COLO829 (cell line): ENCODE measurements around the gene ACAD11.

Source experiments
- DNase-seq: peaks from one replicate; pipeline ENCODE4 v3.0.0; 2012; ENCODE audit warnings: low spot score

Gene ACAD11

DNA sequence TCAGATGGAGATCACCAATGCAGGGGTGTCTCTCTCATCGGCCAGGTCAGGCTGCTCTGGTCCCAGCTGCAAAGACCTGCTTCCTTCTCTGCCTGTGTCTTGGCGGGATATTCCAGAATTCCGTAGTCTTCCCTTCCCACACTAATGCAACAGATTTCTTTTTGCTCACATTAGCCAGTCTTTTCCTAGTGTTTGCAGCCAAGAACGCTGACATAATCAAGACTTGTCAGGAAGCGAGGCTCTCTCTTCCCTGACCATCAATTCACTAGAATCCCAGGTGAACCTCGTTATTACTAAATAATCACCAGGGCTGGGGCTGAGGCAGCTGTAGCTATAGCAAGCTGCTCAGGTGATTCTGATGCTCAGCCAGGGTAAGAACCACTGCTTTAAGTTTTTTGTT is 105.8 kb downstream of the ACAD11 start:
- DNase-seq, result no peak

DNA sequence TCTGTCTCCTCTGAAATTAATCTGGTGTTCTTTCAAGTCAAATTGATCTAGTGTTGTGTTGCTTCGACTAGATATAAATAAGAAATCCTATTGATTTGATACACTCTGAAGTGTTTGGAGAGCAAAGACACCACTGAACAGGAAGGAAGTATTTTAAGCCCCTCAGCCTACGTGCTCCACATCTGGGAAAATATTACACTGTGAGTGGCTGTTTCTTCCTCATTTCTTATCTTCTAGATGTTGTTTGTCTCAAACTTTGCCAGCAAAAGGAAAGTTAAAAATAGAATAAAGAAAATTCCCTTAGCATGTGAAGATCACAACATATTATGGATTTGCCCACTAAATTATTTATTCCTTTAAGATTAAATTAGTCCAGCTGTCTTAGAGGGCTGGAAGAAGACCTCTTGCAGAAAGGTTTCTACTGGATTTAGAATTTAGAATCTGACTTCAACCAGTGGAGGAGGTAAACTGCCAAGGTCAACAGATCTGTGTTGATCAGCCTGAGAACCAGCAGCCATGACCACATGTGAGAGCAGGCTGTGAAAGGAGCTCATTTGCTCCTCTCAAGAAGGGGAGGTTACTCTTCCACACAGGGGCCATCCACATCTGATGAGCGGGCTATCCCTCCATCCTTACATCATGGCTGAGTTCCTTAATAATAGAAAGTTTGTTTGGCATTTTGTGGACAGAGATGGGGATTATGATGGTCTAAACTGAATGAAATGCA is 108.9 kb downstream of the ACAD11 start:
- DNase-seq, result no peak

DNA sequence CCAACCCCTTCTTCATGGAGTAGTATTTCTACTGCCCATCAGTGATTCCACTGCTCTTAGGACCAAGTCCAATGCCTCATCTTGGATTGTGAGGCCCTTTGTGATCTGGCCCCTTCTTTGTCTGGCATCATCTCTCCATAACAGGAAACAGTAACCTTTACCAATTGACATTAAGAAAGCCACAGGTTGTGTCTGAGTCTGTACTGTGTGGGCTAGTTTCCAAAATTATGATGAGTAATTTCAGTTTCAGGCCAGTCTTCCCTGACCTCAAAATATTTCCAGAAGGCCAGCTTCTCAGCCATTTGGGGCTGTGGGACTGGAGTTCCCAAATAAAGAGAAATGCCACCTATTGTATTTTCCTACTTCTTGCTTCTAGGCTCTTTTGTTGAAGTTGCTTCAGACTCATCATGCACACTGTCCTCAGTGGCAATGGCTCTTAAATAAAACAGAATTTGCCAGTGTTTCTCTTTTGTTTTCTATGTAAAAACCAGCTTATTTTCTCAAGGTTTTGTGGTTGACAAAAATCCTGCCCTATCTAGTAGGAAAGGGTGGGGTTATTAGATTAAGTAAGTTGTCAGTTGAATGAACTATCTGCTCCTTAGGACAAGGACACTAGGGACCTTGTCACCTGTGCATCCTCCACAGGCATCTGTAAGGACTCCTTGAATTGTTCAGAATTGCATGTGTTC is 109.6 kb downstream of the ACAD11 start:
- DNase-seq, result peak; percentile 29

DNA sequence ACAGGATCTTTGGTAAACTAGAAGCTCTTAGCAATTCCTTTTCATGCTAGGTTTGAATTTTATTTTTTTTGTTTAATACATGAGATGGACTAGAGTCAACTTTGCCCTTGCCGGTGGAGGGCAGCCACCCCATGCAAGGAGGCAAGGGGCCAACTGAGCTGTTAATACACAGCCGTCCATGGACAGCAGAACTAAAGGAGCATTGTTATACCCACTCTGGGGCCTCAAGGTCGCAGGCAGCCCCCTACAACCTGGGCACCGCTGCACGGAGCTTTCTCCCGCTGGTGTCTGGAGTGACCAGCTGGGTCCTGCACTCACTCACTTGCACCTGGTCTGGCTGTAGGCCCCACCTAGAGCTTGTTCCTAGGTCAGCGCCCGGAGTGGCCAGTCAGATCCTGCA is 110.4 kb downstream of the ACAD11 start:
- no peak for DNase-seq

DNA sequence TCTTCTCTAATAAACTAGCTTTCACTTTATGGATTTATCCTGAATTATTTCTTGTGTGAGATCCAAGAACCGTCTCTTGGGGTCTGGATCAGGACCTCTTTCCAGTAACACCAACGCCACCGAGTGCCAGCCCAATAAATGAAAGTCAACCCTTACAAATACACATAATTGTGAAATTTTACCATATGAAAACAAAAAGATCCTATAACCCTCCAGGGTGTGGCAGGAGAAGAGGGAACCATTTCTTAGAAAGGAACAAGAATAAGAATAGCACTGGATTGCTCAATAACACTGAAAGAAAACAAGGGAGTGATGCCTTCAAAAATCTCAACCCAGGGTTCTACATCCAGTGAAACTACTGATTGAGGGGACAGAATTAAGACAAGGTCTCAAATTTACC is 114.1 kb downstream of the ACAD11 start:
- no peak for DNase-seq

DNA sequence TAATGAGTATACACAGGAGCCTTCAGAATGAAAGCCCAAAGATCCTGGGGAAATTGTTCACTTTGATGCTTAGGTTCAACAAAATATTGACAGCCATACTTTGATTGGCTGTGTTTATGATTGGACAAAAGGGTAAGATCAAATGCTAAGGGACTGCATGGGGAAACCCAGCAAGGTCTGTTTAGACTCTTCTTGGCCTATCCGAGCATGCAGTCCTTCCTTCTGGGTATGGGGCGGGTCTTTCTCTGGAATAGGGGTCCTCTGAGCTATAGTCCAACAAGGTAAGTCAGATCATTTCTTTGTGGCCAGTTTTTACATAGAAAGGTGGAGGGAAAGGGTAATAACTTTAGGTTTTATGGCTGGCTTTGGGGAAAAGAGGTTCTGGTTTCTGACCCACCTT is 115.5 kb downstream of the ACAD11 start:
- DNase-seq, result no peak

DNA sequence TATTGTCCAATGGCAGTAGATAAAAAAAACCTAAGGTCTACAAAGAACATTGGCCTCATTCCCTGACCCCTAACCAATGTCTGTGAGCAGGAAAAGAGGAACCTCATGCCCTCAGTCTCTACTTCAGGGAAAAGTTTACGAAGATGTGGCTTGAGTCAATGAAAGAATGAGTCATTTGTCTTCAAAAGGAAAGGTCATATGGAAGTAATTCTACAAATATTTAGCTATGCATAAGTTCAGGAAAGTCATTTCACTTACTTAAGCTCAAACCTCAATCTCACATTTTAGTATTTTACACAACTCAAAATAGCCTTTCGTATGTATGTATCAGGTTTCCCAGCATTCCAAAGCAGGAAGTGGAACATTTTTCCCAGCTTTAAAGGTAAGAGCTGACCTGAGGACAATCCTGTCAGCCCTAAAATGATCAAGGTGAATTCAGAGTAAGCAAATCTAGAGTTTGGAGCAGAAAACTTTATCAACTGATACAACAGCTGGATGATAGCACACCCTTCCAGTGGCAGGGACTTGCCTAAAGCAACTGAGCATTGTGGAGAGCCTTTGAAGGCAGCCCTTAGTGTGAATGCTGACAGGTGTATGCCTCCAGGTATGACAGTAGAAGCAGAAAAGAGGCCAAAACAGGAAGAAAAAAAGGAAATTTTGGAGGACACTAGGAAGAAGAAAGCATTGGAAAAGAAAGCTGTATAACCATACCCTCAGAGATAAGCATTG is 116.4 kb downstream of the ACAD11 start:
- peak; percentile 66 for DNase-seq

DNA sequence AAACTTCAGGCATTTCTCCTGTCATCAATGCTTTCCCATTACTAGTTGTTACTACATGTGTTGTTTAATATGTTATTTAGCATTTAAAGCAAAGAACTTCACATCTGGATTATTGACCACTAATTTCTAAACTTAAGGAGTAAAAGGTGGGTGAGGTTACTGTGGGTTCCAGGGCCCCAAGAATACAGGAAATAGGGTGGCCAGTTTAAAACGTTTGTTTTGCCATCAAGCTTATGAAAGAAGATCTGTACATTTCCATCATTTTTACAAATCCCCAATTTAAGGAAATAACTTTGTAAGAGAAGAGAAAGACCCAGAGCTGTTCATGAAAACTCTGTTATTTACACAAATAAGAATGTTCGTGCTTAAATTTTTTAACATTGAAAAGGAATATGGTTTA is 117.0 kb downstream of the ACAD11 start:
- no peak for DNase-seq

DNA sequence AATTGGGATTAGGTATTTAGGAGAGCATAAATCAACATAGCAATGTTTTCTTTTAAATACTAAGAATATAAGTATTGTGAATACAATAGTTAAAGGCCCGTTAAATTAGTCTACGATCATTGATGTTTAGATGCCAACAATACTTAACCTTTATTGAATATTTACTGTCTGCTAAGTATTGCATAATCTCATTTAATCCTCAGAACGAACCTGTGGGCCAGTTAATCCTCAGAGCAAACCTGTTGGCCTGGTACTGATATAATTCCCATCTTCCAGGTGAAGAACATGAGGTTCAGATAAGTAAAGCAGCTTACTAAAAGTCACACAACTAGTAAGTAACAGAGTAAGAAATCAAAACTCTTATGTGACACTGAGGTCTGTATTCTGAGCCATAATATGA is 119.9 kb downstream of the ACAD11 start:
- DNase-seq, result no peak

DNA sequence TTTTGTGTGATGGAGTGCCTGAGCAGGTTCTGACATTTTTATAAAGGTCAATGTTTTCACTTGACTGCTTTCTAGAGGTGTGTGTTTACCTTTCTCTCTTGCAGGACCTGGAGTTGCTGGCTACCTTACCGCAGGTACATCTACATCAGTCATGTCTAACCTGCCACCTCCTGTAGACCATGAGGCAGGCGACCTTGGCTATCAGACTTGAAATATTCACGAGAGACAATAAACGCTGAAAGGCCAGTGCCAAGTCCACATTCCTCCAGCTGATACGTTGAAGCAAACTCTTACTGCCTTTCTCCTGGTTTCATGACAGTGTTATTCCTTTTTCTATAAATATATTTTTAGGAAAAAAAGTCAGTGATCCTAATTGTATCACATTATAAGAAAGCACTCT is 121.5 kb downstream of the ACAD11 start:
- no peak for DNase-seq

DNA sequence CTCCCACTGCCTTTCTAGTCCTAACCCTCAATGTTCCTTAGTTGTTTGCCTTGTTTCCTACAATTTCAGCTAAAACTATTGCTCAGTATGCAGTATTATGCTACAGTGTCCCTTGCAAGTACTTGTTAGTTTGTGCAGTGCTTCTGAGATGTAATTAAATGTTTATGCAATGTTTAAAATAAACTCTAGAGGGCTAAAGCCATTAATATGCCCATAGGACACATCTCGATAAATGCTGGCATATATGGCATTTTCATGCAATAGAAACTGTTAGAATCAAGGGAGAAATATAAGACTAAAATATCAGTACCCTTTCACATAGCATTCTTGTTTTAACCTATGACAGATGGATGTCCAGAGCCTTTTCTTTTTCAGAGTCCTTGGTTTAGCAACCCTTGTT is 122.3 kb downstream of the ACAD11 start:
- DNase-seq, result no peak

DNA sequence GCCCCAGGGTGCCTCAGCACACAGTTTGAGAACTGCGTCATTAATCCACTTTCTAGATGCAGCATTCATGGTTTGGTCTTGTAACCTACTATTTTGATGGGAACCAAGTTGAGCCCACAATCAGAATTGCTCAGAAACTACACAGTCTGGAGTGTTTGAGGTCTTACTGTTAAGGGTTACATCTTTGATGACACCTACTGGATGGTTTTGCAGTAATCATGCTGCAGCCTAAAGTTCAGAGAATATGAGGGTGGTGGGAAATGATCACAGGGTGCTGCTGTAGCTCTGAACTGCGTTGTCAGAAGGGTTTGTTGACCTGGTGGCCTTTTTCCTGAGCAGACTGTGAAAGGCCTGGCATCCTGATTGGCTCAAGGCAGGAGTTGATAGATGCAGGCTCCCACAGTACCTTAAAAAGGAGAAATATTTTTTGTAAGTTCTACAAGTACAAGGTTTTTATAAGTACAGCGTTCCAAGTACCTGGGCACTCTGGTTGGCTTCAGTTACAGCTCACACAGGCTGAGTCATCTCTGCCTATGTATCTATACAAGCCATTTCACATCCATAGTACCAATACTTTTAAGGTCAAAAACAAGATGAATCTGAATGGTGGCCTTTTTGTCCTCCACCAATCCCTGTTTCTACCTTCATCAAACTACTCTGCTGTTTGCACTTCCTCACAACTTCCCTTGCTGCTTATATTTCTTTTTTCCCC is 123.0 kb downstream of the ACAD11 start:
- no peak for DNase-seq

DNA sequence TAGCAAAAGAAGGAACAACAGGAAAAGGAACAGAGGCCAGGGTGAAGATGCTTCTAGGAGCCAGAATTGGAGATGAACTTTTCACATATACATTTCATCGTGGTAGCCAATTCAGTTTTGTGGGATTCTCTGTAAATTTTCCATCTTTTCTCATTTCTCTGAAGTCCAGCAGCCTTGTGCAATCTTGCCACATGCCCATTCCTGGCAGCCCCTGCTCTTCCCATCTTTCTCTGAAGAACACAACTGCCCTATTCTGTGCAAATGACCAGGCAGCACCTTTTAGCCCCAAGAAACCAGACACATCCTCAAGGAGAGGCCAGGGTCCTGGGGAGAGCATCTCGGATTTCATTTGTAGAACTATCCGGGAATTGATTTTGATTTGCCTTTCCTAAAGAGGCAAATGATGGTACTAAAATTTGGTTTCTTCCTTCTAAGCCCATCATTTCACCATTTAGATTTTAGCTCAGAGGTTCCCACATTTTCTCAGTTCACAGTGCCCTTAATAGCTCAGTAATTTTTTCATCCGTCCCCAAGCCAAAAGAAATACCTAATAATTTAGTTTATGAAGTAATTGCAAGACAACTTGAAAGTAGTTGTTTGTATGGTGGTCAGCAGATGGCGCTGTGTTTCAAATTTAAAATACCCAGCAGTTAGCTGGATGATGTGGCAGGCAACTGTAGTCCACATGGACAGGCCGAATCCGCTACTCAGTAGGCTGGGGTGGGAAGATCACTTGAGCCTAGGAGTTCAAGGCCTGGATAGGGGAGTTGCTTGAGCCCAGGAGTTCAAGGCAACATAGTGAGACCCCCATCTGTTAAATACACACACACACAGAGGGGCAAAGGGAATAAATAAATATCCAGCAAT is 123.8 kb downstream of the ACAD11 start:
- peak; percentile 79 for DNase-seq

DNA sequence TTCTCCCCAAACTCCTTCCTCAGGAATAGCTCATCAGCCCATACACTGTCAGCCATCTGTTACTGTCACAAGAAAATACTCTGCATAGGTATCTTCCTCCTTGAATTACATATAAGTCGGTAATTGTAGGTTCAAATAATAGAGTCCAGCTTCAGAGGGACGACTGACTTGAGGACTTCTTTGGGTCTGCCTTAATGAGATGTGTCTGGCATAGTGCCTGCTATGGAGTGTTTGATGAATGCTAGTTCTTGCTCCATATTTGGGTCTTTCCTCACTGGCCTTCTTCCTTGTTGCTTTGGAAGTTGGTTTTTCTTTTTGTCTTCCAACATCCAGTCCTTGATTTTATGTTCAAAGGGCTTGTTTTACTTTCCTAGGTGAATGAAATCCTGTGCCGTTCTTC is 129.0 kb downstream of the ACAD11 start:
- no peak for DNase-seq

DNA sequence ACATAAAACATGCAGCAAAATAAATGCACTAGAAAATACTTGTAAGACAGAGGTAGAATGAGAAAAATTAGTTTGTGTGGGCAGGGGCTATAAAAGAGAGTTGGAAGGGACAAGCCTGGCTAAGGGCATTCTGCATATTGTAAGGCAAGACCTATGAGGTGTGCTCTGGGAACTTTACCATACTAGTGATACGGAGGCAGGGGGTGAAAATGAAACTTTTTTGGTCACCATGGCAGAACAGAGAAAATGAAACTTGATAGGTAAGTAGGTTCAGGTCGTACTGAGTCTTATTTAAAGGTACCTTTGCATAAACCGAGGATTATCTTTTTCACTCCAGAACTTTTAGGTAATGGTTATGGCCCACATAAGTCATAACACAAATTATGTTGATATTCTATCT is 137.3 kb downstream of the ACAD11 start:
- DNase-seq, result no peak

DNA sequence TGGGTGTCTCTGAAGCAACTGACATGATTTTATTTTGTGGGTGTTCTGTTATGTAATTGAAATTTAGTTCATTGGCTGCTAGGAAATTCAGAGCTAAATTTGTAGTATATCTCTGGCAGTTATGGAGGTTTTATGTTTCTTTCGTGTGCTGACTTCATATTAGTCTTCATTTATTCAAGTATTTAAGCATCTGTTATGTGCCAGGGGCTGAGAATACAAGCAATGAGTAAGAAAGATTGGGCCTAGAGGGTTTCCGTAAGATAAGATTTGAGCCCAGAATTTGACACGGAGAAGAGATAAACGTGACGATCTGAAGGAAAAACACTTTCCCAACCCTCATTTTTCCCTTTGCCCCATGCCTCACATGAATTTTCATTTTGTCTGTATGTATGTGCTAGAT is 137.7 kb downstream of the ACAD11 start:
- no peak for DNase-seq

DNA sequence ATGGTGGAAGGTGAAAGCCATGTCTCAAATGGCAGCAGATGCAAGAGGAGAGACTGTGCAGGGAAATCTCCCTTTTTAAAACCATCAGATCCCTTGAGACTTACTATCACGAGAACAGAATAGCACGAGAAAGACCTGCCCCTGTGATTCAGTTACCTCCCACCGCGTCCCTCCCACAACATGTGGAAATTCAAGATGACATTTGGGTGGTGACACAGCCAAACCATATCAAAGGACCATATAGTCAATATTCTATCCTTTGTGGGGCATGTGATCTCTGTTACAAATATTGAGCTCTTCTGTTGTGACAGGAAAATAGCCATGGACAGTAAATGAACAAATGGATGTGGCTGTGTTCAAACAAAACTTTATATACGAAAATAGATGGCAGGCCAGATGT is 139.7 kb downstream of the ACAD11 start:
- DNase-seq, result no peak

DNA sequence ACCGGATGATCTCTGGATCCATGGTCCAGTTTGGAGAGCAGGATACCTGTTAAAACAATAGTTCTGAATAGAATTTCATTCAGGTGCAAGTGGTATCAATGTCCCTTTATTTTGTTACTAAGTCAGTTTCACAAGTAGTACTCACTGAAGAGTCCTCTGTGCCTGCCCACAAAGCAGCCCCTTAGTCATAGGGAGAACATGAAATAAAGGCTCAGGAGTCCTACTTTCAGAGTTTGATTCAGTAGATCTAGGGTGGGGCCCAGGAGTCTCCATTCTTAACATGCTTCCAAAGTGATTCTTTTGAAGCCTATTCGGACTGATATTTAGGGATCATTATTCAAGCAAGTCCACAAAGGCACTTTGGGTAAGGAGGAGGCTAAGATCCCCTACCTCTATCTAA is 142.3 kb downstream of the ACAD11 start:
- no peak for DNase-seq

DNA sequence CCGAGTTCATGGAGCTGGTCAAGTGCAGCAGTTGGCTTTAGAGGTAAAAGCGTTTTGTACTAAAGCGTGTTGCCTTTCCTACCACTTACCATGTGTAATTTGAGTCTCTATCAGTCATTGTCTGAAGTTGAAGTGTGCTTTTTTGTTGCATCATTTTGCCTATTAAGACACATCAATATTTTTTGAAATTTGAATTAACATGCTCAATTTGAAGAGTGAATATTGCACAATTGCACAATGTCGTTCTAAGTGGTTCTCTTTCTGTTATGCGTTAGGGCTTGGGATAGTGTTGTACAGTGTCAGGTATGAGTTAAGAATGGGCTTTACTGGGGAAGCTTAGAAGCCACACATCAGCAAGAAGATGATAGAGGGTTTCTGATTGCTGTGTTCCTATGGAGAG is 146.6 kb downstream of the ACAD11 start:
- DNase-seq, result no peak

DNA sequence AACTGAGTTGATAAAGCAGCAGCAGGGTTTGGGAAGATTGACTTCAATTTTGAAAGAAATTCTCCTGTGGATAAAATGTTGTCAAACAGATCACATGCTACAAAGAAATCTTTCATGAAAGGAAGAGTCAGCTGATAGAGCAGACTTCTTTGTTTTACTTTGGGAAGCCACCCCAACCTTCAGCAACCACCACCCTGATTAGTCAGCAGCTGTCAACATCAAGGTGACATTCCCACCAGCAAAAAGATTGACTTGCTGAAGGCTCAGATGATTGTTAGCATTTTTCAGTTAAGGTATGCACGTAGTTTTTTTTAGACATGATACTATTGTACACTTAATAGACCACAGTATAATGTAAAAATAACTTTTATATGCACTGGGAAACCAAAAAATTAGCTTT is 150.1 kb downstream of the ACAD11 start:
- DNase-seq, result no peak

DNA sequence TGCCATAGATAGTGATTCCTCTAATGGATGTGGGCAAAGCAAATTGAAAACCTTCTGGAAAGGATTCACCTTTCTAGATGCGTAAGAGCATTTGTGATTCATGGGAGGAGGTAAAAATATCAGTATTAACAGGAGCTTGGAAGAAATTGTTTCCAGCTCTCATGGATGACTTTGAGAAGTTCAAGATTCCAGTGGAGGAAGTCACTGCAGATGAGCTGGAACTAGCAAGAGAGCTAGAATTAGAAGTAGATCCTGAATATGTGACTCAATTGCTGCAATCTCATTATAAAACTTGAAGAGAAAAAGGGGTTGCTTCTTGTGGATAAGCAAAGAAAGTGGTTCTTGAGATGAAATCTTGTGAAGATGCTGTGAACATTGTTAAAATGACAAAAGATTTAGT is 150.5 kb downstream of the ACAD11 start:
- DNase-seq, result no peak
